Measurements from ENCODE around the gene SMIM33. TPM values are rescaled to one million over a fixed set of nuclear protein-coding genes. Genes with fewer than 3 reads are reported as not detected.

The SMIM33 gene
- total RNA-seq, 1 experiment from 2014 or later = not detected

DNA sequence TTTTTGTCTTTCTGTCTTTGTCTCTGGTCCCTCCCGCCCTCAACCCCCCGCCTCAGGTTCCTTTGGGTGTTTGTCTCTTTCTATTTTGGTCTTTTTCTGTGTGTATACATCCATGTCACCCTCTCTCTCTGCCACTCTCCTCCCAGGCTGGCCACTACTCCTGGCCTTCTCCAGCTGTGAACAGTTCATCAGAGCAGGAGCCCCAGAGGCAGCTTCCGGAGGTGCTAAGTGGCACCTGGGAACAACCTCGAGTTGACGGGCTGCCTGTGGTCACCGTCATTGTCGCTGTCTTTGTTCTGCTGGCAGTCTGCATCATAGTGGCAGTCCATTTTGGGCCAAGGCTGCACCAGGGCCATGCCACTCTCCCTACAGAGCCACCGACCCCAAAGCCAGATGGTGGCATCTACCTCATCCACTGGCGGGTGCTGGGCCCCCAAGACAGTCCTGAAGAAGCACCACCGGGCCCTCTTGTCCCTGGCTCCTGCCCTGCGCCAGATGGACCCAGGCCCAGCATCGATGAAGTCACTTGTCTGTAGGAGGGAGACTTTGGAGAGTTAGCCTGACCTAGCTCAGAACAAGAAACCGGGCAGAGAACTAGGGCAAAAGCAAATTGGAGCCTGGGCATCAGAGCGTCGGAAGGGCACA, 1.7 kb downstream of the SMIM33 start:
- ChIA-PET POLR2A (interaction anchor here (1.2 to 1.5 kb wide), 2 partner anchors 10 to 33 kb away, joined by 3 to 7 read pairs; partner anchors contain the start of gene DNAJC18), CTCF (interaction anchor here (0.6 to 2.0 kb wide), 5 partner anchors 10 to 879 kb away, joined by 3 to 6 read pairs (median 3); partner anchors contain the start of genes DNAJC18 and ECSCR)
- H3K27me3 Mint-ChIP-seq (ENCODE audit: low read depth) = peaks cover 4% of the 10 kb centered on the region; the same call in 1 of the 2 replicates
- no peaks in the 10 kb centered on the region for H3K9me3 Mint-ChIP-seq
- no peak for DNase-seq (ENCODE audit: low spot score)
- peaks cover 33% of the 10 kb centered on the region for H3K4me1 Mint-ChIP-seq
- no peak overlapping the region for H3K4me3 Mint-ChIP-seq
- no peak overlapping the region for H3K27ac Mint-ChIP-seq
- TF ChIP-seq CREM (CRISPR knock-in tag; IDR thresholded peaks at IDR 0.05) (no peak), E2F4 (CRISPR knock-in tag; IDR thresholded peaks at IDR 0.05; ENCODE audit: borderline replicate concordance, low read depth) (no peak), RORB (CRISPR knock-in tag; IDR thresholded peaks at IDR 0.05) (no peak), USF1 (CRISPR knock-in tag; IDR thresholded peaks at IDR 0.05) (no peak), GTF2I (CRISPR knock-in tag; conservative IDR thresholded peaks at IDR 0.05) (no peak), HMGA2 (CRISPR knock-in tag; IDR thresholded peaks at IDR 0.05) (no peak), FOXJ3 (CRISPR knock-in tag; IDR thresholded peaks at IDR 0.05; ENCODE audit: borderline replicate concordance) (no peak)
- H3K36me3 Mint-ChIP-seq = no peaks in the 10 kb centered on the region
- no peak for ATAC-seq

DNA sequence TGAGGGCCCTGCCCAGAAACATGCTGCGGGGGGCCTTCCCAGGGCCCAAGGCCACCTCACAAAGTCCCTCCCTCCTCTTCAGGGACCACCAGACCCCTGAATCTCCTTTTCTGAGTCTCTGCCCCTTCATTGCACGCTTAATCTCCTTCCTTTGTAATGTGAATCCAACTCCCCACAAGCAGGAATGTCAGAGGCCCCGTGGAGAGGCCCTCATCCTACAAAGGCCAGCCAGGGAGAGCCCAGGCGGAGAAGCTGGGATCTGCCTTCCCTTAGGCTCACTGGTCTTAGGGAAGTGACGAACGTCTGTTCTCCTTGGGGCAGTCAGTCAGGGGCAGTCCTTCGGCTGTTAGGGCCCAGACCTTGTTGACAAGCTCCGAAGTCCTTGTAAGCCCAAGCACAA, 2.3 kb downstream of the SMIM33 start:
- H3K9me3 Mint-ChIP-seq = no peaks in the 10 kb centered on the region
- ChIA-PET POLR2A (interaction anchor here (1.2 to 1.5 kb wide), 2 partner anchors 9 to 34 kb away, joined by 3 to 7 read pairs; partner anchors contain the start of gene DNAJC18), CTCF (interaction anchor here (0.6 to 2.0 kb wide), 8 partner anchors 9 to 880 kb away, joined by 3 to 6 read pairs (median 3); partner anchors contain the start of genes DNAJC18, ECSCR and STING1)
- TF ChIP-seq TP53 (CRISPR knock-in tag; IDR thresholded peaks at IDR 0.05) = no peak
- no peak for TF ChIP-seq ZNF425 (CRISPR knock-in tag; conservative IDR thresholded peaks at IDR 0.05)
- no peak for TF ChIP-seq HMGA2 (CRISPR knock-in tag; IDR thresholded peaks at IDR 0.05)
- TF ChIP-seq ETV6 (CRISPR knock-in tag; IDR thresholded peaks at IDR 0.05) = no peak
- no peak for TF ChIP-seq ATF2 (CRISPR knock-in tag; IDR thresholded peaks at IDR 0.05; ENCODE audit: borderline replicate concordance, low read depth)
- TF ChIP-seq, protein P1, sequence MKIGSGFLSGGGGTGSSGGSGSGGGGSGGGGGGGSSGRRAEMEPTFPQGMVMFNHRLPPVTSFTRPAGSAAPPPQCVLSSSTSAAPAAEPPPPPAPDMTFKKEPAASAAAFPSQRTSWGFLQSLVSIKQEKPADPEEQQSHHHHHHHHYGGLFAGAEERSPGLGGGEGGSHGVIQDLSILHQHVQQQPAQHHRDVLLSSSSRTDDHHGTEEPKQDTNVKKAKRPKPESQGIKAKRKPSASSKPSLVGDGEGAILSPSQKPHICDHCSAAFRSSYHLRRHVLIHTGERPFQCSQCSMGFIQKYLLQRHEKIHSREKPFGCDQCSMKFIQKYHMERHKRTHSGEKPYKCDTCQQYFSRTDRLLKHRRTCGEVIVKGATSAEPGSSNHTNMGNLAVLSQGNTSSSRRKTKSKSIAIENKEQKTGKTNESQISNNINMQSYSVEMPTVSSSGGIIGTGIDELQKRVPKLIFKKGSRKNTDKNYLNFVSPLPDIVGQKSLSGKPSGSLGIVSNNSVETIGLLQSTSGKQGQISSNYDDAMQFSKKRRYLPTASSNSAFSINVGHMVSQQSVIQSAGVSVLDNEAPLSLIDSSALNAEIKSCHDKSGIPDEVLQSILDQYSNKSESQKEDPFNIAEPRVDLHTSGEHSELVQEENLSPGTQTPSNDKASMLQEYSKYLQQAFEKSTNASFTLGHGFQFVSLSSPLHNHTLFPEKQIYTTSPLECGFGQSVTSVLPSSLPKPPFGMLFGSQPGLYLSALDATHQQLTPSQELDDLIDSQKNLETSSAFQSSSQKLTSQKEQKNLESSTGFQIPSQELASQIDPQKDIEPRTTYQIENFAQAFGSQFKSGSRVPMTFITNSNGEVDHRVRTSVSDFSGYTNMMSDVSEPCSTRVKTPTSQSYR (CRISPR knock-in tag; IDR thresholded peaks at IDR 0.05) = no peak
- peaks cover 33% of the 10 kb centered on the region for H3K4me1 Mint-ChIP-seq
- no peak overlapping the region for H3K4me3 Mint-ChIP-seq
- peak; percentile 68 for DNase-seq (ENCODE audit: low spot score)
- H3K27ac Mint-ChIP-seq = peak overlapping the region; percentile 60
- peak; percentile 86 for ATAC-seq
- H3K36me3 Mint-ChIP-seq = no peaks in the 10 kb centered on the region
- peaks cover 4% of the 10 kb centered on the region; the same call in 1 of the 2 replicates for H3K27me3 Mint-ChIP-seq (ENCODE audit: low read depth)
